ENCODE results near the gene LBHD1. TPM values are rescaled to one million over a fixed set of nuclear protein-coding genes. Genes with fewer than 3 reads are reported as not detected.
A peak's percentile ranks its signal among the peaks of the same experiment; 100 is the strongest.

Gene LBHD1
- total and polyA plus RNA-seq, 2 of the 13 experiments (the other 11 are each of a cell fraction or from before 2014, with no cell fraction given), result 3.2 to 3.7 TPM

DNA sequence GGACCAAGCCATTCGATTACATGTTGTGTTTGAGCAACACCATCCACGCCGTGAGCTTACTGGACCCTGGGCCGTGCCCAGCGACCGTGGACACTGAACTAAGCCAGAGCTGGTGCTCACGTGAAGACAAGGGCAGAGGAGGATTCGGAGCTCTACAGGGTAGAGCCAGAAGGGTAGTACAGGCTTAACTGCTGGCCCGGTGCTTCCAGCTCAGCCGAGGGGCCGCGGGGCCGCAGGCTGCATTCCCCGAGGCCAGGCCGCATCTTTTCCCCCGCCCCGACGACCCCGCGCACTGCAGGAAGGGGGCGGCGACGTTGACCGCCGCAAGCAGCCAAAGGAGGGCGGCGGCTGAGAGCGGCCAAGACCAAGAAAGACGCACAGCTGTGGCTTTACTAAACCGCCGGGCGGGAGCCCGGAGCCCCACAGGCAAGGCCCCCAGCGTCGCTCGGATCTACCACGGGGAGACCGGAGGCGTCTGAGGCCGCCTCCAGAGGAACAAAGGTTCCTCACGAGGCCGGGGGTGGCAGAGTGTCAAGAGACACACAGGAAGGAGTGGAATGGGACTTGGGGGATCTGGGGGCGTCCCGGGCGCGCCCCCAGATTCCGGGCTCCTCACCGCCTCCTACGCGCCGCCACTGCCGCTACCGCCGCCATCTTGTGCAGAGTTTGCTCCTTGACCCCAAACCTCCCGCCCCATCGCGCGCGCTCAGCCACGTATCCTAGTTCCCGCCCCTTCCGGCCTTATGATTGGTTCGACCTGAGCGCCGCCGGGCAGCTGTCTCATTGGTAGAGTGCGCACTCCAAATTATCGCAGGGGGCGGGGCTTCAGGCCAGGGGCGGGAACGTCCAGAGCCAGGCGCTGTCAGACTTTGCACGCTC is 25.9 kb downstream of the LBHD1 start, which contains the start of gene GANAB (continued):
- TF ChIP-seq ZNF333 (CRISPR knock-in tag; IDR thresholded peaks at IDR 0.05; ENCODE audit: borderline replicate concordance), result 0 out of 2 replicates have a peak, but pooled peaks have one; percentile 60
- 0 out of 2 replicates have a peak, but pooled peaks have one; percentile 13 for TF ChIP-seq ISL2 (CRISPR knock-in tag; IDR thresholded peaks at IDR 0.05)
- peak; percentile 39; the same call in 1 of the 2 replicates for TF ChIP-seq MIER3 (CRISPR knock-in tag; IDR thresholded peaks at IDR 0.05; ENCODE audit: borderline replicate concordance)
- peak; percentile 66 for TF ChIP-seq GABPA (IDR thresholded peaks at IDR 0.05; ENCODE audit: low read depth, low read length)
- TF ChIP-seq GABPA (CRISPR knock-in tag; IDR thresholded peaks at IDR 0.05; ENCODE audit: low read depth), result peak; percentile 91
- TF ChIP-seq, protein P1, sequence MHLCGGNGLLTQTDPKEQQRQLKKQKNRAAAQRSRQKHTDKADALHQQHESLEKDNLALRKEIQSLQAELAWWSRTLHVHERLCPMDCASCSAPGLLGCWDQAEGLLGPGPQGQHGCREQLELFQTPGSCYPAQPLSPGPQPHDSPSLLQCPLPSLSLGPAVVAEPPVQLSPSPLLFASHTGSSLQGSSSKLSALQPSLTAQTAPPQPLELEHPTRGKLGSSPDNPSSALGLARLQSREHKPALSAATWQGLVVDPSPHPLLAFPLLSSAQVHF (CRISPR knock-in tag; IDR thresholded peaks at IDR 0.05), result no peak
- TF ChIP-seq, protein P2, sequence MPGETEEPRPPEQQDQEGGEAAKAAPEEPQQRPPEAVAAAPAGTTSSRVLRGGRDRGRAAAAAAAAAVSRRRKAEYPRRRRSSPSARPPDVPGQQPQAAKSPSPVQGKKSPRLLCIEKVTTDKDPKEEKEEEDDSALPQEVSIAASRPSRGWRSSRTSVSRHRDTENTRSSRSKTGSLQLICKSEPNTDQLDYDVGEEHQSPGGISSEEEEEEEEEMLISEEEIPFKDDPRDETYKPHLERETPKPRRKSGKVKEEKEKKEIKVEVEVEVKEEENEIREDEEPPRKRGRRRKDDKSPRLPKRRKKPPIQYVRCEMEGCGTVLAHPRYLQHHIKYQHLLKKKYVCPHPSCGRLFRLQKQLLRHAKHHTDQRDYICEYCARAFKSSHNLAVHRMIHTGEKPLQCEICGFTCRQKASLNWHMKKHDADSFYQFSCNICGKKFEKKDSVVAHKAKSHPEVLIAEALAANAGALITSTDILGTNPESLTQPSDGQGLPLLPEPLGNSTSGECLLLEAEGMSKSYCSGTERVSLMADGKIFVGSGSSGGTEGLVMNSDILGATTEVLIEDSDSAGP (CRISPR knock-in tag; IDR thresholded peaks at IDR 0.05; ENCODE audit: borderline replicate concordance), result peak; percentile 53; the same call in 1 of the 2 replicates
- no peak for TF ChIP-seq ZNF768 (CRISPR knock-in tag; IDR thresholded peaks at IDR 0.05)
- no peak for TF ChIP-seq ZNF678 (CRISPR knock-in tag; IDR thresholded peaks at IDR 0.05)
- TF ChIP-seq NFATC3 (CRISPR knock-in tag; IDR thresholded peaks at IDR 0.05), result no peak
- peak; percentile 83 for TF ChIP-seq ZNF891 (CRISPR knock-in tag; IDR thresholded peaks at IDR 0.05)
- no peak for TF ChIP-seq RNF219 (CRISPR knock-in tag; IDR thresholded peaks at IDR 0.05)
- TF ChIP-seq POLR2AphosphoS5 (IDR thresholded peaks at IDR 0.05; ENCODE audit: low read depth, low read length), result peak; percentile 93
- no peak for TF ChIP-seq ZNF616 (CRISPR knock-in tag; IDR thresholded peaks at IDR 0.05; ENCODE audit: low read depth)
- peak; percentile 54; the same call in 1 of the 2 replicates for TF ChIP-seq MXD1 (CRISPR knock-in tag; IDR thresholded peaks at IDR 0.05)
- TF ChIP-seq JUNB (CRISPR knock-in tag; IDR thresholded peaks at IDR 0.05; ENCODE audit: borderline replicate concordance), result no peak
- 0 out of 2 replicates have a peak, but pooled peaks have one; percentile 16 for TF ChIP-seq ZNF33A (CRISPR knock-in tag; IDR thresholded peaks at IDR 0.05; ENCODE audit: borderline replicate concordance)
- peak; percentile 82; the same call in 1 of the 2 replicates for TF ChIP-seq ZBTB42 (CRISPR knock-in tag; IDR thresholded peaks at IDR 0.05)
- TF ChIP-seq NFE2L2 (IDR thresholded peaks at IDR 0.05; ENCODE audit: low read length), result no peak
- TF ChIP-seq ZNF850 (CRISPR knock-in tag; conservative IDR thresholded peaks at IDR 0.05), result no peak
- TF ChIP-seq, protein P3, sequence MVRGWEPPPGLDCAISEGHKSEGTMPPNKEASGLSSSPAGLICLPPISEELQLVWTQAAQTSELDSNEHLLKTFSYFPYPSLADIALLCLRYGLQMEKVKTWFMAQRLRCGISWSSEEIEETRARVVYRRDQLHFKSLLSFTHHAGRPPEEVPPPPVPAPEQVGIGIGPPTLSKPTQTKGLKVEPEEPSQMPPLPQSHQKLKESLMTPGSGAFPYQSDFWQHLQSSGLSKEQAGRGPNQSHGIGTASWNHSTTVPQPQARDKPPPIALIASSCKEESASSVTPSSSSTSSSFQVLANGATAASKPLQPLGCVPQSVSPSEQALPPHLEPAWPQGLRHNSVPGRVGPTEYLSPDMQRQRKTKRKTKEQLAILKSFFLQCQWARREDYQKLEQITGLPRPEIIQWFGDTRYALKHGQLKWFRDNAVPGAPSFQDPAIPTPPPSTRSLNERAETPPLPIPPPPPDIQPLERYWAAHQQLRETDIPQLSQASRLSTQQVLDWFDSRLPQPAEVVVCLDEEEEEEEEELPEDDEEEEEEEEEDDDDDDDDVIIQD (CRISPR knock-in tag; IDR thresholded peaks at IDR 0.05; ENCODE audit: low read depth), result no peak
- no peak for TF ChIP-seq ZNF510 (CRISPR knock-in tag; IDR thresholded peaks at IDR 0.05; ENCODE audit: low read depth)
- TF ChIP-seq TEAD3 (CRISPR knock-in tag; optimal IDR thresholded peaks at IDR 0.05; ENCODE audit: borderline replicate concordance), result no peak
- peak in 1 of 2 experiments; percentile 87; a peak in 3 of 4 replicates for TF ChIP-seq NR2F1 (CRISPR knock-in tag; IDR thresholded peaks at IDR 0.05)

Measured in HepG2 (cell line).